T47D (cell line): ENCODE measurements around the gene CLIP3.

Source experiments
- DNase-seq, 2 experiments: peaks; one replicate each; pipeline versions ENCODE4 v3.0.0 to v3.0.0-alpha.2; 2011 to 2012; ENCODE audit warnings: low read depth in 1 of 2, low spot score in 1 of 2
- JUND ChIP-seq: IDR thresholded peaks from 2 replicates; pipeline ENCODE4 v1.6.1; 2012; ENCODE audit warnings: low read depth
- in situ Hi-C: cut with HindIII; loops from 2 replicates; pipeline ENCODE4 v1.10.0; 2016; ENCODE audit warnings: low sequenced_read_pairs, low pct_unique_long_range_greater_than_20kb

CLIP3 gene

GRCh38 chr19:36040495-36040894 is 7.8 kb upstream of the CLIP3 start:
- TF ChIP-seq JUND, result no peak
- in situ Hi-C loops, result no loop called here
- no peak for DNase-seq

DNA sequence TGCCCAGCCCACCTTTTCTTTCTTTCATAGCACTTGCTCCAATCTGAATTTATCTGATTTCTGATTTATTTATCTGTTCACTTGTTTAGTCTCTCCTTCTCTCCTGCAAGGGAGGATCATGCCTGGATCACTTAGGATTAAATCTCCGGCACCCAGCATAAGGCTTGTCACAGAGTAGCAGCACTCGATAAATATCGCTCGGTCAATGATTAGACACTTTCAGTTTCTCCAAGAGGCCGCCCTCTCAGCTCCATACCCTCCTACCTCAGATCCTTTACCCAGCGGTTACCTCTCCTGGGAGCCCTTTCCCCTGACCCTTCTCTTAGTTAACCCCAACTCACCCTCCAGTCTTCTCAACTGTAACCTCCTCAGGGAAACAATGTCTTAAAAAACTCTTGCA is 1.4 kb downstream of the CLIP3 start:
- in situ Hi-C loops, result no loop called here
- no peak for DNase-seq
- no peak for TF ChIP-seq JUND

GRCh38 chr19:36030264-36031148 is 2.2 kb downstream of the CLIP3 start:
- no peak for TF ChIP-seq JUND
- DNase-seq, result peak; percentile 20 to 42
- in situ Hi-C loops, result no loop called here

DNA sequence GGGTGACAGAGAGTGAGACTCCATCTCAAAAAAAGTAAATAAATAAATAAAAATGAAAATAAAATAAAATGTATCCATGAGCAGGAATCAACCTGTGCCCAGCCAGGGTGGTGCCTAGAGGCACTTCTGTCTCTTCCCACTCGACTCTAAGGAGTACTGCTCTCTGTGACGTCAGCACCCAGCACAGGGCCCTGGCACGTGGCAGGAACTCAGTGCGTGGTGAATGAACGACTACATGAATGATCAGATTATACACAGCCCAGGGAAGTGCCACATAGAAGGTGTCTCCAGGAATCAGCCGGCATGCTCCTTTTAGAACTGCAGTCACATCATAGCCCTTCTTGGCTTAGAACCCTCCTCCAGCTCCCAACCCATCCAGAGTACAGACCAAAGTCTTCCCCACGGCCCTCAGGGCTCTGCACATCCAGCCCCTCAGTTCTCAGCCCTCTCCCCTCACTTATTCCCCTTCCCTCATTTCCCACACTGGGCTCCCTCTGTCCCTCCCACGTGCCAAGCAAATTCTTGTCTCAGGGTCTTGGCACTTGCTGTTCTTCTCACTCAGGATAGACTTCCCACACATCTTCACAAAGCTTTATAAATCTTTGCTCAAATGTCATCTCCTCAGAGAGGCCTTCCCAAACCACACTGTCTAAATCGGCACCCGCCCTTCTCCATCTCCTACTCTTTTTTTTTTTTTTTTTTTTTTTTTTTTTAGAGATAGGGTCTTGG is 4.2 kb downstream of the CLIP3 start:
- in situ Hi-C loops, result no loop called here
- no peak for TF ChIP-seq JUND
- DNase-seq, result no peak

DNA sequence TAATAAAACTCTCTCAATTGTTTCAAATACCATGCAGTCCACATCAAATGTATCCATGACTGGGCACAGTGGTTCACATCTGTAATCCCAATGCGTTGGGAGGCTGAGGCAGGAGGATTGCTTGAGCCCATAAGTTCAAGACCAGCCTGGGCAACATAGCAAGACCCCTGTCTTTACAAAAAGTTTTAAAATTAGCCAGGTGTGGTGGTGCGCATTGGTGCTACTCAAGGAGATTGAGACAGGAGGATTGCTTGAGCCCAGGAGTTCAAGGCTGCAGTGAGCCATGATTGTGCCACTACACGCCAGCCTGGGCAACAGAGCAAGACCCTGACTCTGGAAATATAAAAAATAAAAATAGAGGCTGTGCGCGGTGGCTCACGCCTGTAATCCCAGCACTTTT is 5.0 kb downstream of the CLIP3 start:
- in situ Hi-C loops, result no loop called here
- DNase-seq, result no peak
- no peak for TF ChIP-seq JUND

- TF ChIP-seq JUND, result no peak
- in situ Hi-C loops, result no loop called here
- no peak for DNase-seq
Measured at GRCh38 chr19:36026091-36026876, 6.4 kb downstream of the CLIP3 start.

DNA sequence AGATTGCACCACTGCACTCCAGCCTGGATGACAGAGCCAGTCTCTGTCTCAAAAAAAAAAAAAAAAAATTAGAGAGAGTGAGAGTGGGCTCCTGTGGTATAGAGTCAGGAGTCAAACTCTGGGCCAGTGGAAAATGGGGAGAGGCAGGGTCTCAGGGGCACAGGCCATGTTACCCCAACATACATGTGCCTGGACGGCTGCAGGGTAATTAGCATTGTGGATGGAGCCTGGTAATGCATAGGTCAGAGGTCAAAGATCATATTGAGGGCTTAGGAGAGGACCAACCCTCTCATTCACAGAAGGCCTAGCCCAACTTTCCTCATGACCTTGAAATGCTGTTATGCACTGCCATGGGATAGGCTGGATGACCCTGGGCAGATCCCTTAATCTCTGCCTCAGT is 7.1 kb downstream of the CLIP3 start:
- in situ Hi-C loops, result no loop called here
- no peak for DNase-seq
- no peak for TF ChIP-seq JUND

DNA sequence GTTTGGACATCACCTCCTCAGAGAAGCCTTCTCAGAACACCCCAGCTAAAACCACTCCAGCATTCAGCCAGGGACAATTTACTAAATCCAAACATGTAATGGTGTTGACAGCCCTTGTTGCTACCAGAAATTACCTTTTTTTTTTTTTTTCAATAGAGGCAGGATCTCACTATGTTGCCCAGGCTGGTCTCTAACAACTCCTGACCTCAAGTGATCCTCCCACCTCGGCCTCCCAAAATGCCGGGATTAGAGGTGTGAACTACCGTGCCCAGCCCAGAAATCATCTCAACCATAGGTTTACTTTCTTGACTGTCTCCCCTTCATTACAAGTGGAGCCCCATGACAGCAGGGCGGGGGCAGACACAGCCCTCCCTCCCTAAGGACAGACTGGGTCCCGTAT is 9.2 kb downstream of the CLIP3 start:
- in situ Hi-C loops, result no loop called here
- TF ChIP-seq JUND, result no peak
- DNase-seq, result no peak

DNA sequence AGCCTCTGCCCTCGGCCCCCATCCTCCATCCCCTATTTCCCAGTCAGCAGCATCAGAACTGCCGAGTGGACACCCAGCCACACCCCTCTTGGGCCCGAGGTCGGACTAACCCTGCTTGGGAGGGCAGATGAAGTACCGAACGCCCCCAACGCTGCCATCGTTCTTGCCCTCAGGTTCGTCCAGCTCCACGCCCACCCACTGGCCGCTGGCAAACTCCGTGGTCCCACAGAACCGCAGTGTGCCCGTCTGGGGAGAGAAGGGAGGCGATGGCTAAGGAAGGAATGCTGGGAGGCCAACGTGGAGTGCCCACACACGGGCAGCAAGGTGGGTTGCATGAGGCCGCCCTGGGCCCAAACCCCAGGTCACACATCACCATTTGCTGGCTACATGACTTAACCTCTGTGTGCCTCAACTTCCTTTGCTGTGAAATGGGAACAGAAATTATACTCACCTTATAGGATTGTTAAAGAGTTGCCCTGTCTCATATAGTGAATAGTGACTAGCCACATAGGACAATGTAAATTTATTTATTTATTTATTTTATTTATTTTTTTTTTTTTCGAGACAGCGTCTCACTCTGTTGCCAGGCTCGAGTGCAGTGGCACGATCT is 13.5 kb downstream of the CLIP3 start:
- in situ Hi-C loops, result no loop called here
- no peak for TF ChIP-seq JUND
- DNase-seq, result no peak

DNA sequence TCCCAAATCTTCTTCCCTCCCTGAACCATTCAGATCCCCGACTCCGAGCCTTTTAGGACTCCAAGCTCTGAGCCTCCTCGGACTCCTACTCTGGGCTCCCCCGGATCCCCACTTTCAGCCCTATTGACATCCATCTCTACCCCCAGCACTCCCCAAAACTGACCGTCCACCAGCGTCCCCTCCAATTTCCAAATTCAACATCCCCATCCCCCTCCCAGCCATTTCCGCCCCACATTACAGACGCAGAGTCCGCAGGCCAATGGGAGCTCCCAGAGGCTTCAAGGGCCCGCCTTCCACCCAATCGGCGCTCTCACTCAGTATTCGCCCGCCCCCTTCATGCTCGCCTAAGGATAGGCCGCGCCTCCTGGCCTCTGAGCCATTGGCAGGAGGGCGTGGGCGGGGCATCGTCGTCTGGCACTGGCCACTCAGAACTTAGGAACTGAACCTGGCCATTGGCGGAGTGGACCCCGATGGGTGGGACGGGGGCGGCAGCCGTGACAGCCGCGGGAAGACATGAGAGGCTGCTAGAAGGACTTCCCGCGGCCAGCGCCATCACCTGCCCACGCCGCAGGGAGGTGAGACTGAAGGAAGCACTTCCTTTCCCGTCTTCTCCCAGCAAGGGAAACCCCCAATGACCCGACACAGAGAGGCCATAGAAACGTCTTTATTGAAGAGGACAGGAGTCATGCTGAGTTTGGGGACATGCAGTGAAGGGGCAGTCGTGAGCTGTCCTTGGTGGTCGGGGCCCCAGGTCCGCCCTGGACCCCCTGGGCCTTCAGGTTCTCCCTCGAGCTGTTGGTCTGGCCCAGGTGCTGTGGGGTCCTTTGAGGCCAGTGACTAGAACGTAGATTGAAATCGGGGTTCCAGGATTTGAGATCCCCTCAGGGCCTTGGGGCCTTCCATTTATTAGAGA is 18.4 kb downstream of the CLIP3 start, which contains the start of gene ALKBH6:
Gene ALKBH6 (minus strand): TSS at position 202 of the 913 bp plus-strand sequence. CDS start 816 bp downstream, outside the sequence.
- peak; percentile 96 to 98 for DNase-seq
- in situ Hi-C loops, result no loop called here
- no peak for TF ChIP-seq JUND

DNA sequence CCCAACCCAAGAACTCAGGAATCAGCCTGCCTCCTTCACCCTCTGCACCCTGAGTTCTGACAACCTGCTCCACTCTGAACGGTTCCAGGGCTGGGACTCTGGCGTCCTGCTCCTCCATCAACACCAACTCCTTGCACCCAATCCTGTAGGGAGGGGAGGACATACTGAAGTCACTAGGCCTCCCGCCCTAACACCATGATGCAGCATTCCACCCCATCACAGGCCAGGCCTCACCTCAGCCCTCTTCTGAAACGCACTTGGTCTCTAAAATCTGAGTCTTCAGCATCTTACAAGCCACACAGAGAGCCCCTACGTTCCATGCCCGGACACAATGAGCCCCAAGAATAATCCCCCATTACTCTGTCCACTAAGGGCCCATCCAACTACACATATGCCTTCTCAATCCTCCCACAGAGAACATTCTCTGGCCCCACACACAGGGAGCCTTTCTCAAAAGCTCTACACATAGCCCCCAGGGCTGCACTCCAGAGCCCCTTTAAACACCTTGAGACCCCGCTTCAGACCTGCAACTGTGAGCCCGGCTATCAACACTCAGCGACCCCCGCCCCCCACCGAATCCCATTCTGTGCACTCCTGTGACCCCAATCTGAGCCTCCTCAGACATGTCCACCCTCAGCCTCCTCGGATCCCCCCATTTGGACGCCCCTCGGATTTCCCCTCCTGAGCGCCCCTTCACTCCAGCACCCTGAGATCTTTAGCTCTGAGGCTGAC is 19.2 kb downstream of the CLIP3 start:
- no peak for TF ChIP-seq JUND

More for the DNA sequence above, 19.2 kb downstream of the CLIP3 start:
- DNase-seq, result no peak
- in situ Hi-C loops, result no loop called here
